ENCODE results near the gene TADA3. TPM values are rescaled to one million over a fixed set of nuclear protein-coding genes. Genes with fewer than 3 reads are reported as not detected.

The TADA3 gene
- total RNA-seq (10 to 100 TPM; 33.3 to 35.9 TPM), polyA plus RNA-seq (10 to 100 TPM; 38.2 to 51.2 (median 44.1) TPM), total RNA-seq (16.2 to 42.0 (median 25.1) reads per million in 6 experiments)

GRCh38 chr3:9792405-9793160 is at the start of gene TADA3, which contains the start of gene ARPC4:
TADA3 (minus strand) TSS chr3:9792473; CDS start chr3:9791466, 1,007 bp downstream.
ARPC4 (plus strand) TSS chr3:9793082; CDS start chr3:9793122, 40 bp downstream.
- ATAC-seq (peak; percentile 86 to 87), DNase-seq (peak; percentile 85 to 98 (median 89))
- peak within 1 kb of the TSS; percentile 91 to 100 (median 96) for H3K4me3 Mint-ChIP-seq
- POLR2A ChIA-PET = interaction anchor here (0.6 to 3.5 kb wide), 30 partner anchors 9 to 1851 kb away, joined by 3 to 47 read pairs (median 4); partner anchors contain the start of genes BRPF1, CRELD1, EMC3 and FANCD2
- no peaks in the 10 kb centered on the region for H3K9me3 Mint-ChIP-seq
- no peaks in the 10 kb centered on the region for H3K27me3 Mint-ChIP-seq
- H3K4me1 Mint-ChIP-seq = peaks cover 36 to 78% (median 73%) of the 10 kb centered on the region in 4 donors
- peak within 1 kb of the TSS; percentile 95 to 100 (median 99) for H3K27ac Mint-ChIP-seq
- H3K36me3 Mint-ChIP-seq = peaks cover 10 to 57% (median 17%) of the 10 kb centered on the region in 3 donors

DNA sequence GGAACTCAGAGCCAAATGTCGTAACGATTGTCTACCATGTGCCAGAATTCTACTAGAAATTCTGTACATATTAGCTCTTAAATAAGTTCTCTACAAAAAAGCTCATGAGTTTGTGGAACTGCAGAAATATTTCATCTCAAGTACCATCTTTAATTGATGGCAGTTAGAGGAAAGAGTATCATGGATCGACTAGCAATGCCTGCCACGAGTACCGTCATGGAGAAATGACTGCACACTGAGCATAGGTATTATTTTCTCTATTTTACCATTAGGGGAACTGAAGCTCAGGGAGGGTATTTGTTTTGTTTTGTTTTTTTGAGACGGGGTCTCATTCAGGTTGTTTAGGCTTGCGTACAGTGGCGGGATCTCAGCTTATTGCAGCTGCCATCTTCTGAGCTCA is 48.7 kb upstream of the TADA3 start:
- Mint-ChIP-seq H3K27me3 (no peaks in the 10 kb centered on the region), H3K27ac (peak overlapping the region in 1 of 10 donors; percentile 19), H3K36me3 (peaks cover 0 to 44% (median 9%) of the 10 kb centered on the region in 3 donors), H3K9me3 (no peaks in the 10 kb centered on the region), H3K4me3 (peak overlapping the region in 2 of 10 donors; percentile 15 to 46), H3K4me1 (peaks cover 9 to 39% (median 29%) of the 10 kb centered on the region in 4 donors)
- no peak for ATAC-seq
- POLR2A ChIA-PET = no interaction called here
- no peak for DNase-seq

DNA sequence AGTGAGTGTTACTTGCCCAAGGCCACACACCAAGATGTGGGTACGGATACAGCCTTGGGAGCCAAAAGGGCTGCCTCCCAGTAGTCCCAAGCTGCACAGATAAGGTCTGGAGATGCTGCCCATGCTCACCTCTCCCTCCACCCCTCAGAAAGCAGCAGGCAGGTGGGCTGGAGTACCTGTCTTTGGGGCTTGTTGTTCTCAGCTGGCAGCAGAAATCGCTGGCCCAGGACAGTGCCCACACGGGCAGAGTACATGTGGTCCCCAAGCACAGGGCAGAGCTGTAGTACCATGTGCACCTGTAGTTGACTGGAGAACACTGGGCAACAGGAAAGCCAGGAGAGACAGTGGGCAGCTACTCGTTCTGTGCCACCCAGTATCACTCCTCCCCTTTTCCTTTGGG is 46.6 kb upstream of the TADA3 start:
- peaks cover 0 to 58% (median 12%) of the 10 kb centered on the region in 3 donors for H3K36me3 Mint-ChIP-seq
- POLR2A ChIA-PET = interaction anchor here (0.7 kb wide), 1 partner anchor 353 kb away, joined by 3 read pairs; no protein-coding TSS in a partner anchor
- H3K9me3 Mint-ChIP-seq = no peaks in the 10 kb centered on the region
- peak overlapping the region in 3 of 10 donors; percentile 10 to 39 (median 22) for H3K27ac Mint-ChIP-seq
- H3K27me3 Mint-ChIP-seq = no peaks in the 10 kb centered on the region
- DNase-seq (no peak), ATAC-seq (no peak)
- peaks cover 9 to 28% (median 23%) of the 10 kb centered on the region in 4 donors for H3K4me1 Mint-ChIP-seq
- no peak overlapping the region for H3K4me3 Mint-ChIP-seq

GRCh38 chr3:9837701-9838582 is 45.7 kb upstream of the TADA3 start:
- DNase-seq (no peak), ATAC-seq (no peak)
- no peaks in the 10 kb centered on the region for H3K9me3 Mint-ChIP-seq
- peaks cover 0 to 63% (median 12%) of the 10 kb centered on the region in 3 donors for H3K36me3 Mint-ChIP-seq
- no peak overlapping the region for H3K4me3 Mint-ChIP-seq
- POLR2A ChIA-PET = interaction anchor here (0.7 kb wide), 1 partner anchor 354 kb away, joined by 3 read pairs; no protein-coding TSS in a partner anchor
- H3K27ac Mint-ChIP-seq = peak overlapping the region in 2 of 10 donors; percentile 31 to 35
- no peaks in the 10 kb centered on the region for H3K27me3 Mint-ChIP-seq
- H3K4me1 Mint-ChIP-seq = peaks cover 9 to 19% (median 13%) of the 10 kb centered on the region in 4 donors

DNA sequence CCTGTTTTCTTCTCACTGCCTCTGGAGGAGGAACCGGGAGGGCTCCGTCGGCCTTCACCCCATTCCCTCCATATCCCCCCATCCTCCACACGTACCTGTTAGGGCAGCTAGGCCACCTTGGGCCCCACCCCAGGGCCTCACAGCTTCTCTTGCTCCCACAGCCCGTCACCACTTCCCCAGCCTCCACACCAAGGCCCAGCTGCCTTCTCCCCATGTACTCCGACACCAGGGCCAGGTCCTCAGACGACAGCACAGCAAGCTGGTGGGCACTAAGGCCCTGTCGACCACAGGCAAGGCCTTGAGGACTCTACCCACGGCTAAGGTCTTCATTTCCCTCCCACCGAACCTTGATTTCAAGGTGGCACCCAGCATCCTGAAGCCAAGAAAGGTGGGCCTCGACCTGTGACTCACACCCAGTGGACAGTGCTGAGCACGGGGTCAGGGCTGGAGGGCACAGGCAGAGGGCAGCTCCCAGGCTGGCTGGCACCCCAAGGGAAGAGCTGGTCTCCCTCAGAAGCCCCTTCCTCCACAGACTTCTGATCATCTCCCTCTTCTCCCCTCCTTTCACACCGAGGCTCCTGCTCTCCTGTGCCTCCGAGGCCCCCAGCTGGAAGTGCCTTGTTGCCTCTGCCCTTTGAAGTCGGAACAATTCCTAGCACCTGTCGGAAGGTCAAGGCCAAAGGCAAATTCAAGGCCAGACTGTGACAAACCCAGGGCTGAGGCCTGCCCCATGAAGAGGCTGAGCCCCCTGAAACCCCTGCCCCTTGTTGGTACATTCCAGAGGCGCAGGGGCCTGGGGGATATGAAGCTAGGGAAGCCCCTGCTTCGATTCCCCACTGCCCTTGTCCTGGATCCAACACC is 42.5 kb upstream of the TADA3 start:
- Mint-ChIP-seq H3K36me3 (peaks cover 0 to 44% (median 5%) of the 10 kb centered on the region in 3 donors), H3K4me1 (peaks cover 5 to 10% (median 8%) of the 10 kb centered on the region in 4 donors), H3K4me3 (peak overlapping the region in 1 of 10 donors; percentile 50), H3K27ac (peak overlapping the region in 2 of 10 donors; percentile 71 to 76), H3K9me3 (no peaks in the 10 kb centered on the region), H3K27me3 (no peaks in the 10 kb centered on the region)
- POLR2A ChIA-PET = interaction anchor here (1.6 kb wide), 1 partner anchor 9 kb away, joined by 4 read pairs; the partner anchor contains the start of gene RPUSD3
- no peak for DNase-seq
- ATAC-seq = no peak

- no peak for ATAC-seq
- Mint-ChIP-seq H3K4me3 (no peak overlapping the region), H3K36me3 (peaks cover 0 to 39% (median 8%) of the 10 kb centered on the region in 3 donors), H3K27ac (no peak overlapping the region), H3K27me3 (no peaks in the 10 kb centered on the region), H3K9me3 (no peaks in the 10 kb centered on the region), H3K4me1 (peaks cover 5 to 10% (median 8%) of the 10 kb centered on the region in 4 donors)
- POLR2A ChIA-PET = no interaction called here
- DNase-seq = no peak
Measured at GRCh38 chr3:9833078-9833477, 40.8 kb upstream of the TADA3 start.

- peaks cover 0 to 33% (median 8%) of the 10 kb centered on the region in 3 donors for H3K36me3 Mint-ChIP-seq
Measured at GRCh38 chr3:9831253-9831652, 39.0 kb upstream of the TADA3 start.

GRCh38 chr3:9828801-9829755 is 36.8 kb upstream of the TADA3 start:
- Mint-ChIP-seq H3K36me3 (peaks cover 0 to 17% (median 3%) of the 10 kb centered on the region in 3 donors), H3K27ac (peak overlapping the region in 1 of 10 donors; percentile 34), H3K27me3 (no peaks in the 10 kb centered on the region), H3K4me1 (peaks cover 5 to 10% (median 7%) of the 10 kb centered on the region in 4 donors), H3K9me3 (no peaks in the 10 kb centered on the region), H3K4me3 (no peak overlapping the region)
- DNase-seq = no peak
- no peak for ATAC-seq
- POLR2A ChIA-PET = interaction anchor here (0.7 kb wide), 1 partner anchor 17 kb away, joined by 3 read pairs; no protein-coding TSS in a partner anchor

More at GRCh38 chr3:9831253-9831652, 39.0 kb upstream of the TADA3 start:
- Mint-ChIP-seq H3K27ac (peak overlapping the region in 5 of 10 donors; percentile 30 to 51 (median 43)), H3K27me3 (no peaks in the 10 kb centered on the region), H3K4me3 (no peak overlapping the region), H3K9me3 (no peaks in the 10 kb centered on the region), H3K4me1 (peaks cover 5 to 10% (median 7%) of the 10 kb centered on the region in 4 donors)
- ATAC-seq (peak in 1 of 2 donors; percentile 73), DNase-seq (peak in 1 of 10 donors; percentile 20)
- POLR2A ChIA-PET = interaction anchor here (0.6 to 1.1 kb wide), 2 partner anchors 14 to 35 kb away, joined by 3 to 5 read pairs; no protein-coding TSS in a partner anchor

GRCh38 chr3:9826815-9827573 is 34.7 kb upstream of the TADA3 start:
- no peaks in the 10 kb centered on the region for H3K9me3 Mint-ChIP-seq

More at GRCh38 chr3:9826815-9827573, 34.7 kb upstream of the TADA3 start:
- Mint-ChIP-seq H3K27ac (no peak overlapping the region), H3K4me3 (no peak overlapping the region), H3K4me1 (peaks cover 6 to 10% (median 7%) of the 10 kb centered on the region in 4 donors), H3K36me3 (peaks cover 0 to 13% (median 3%) of the 10 kb centered on the region in 3 donors), H3K27me3 (no peaks in the 10 kb centered on the region)
- DNase-seq (no peak), ATAC-seq (peak in 1 of 2 donors; percentile 39)
- POLR2A ChIA-PET = interaction anchor here (1.3 kb wide), 1 partner anchor 17 kb away, joined by 3 read pairs; the partner anchor contains the start of gene RPUSD3
